CD4-positive, alpha-beta T cell treated with Interleukin-6 for 4 hours (primary cell): ENCODE data around the gene KNG1.
A peak's percentile ranks its signal among the peaks of the same experiment; 100 is the strongest.
"Not testable (repeated sequence)": the region's sequence is repeated elsewhere in the genome, so short reads cannot be mapped to it uniquely, and the experiment has no call there.

Experiments
- DNase-seq: peaks from one replicate; pipeline ENCODE4 v3.0.0-alpha.2; 2020; ENCODE audit warnings: mixed read lengths

KNG1 gene

GRCh38 chr3:186717039-186717457, at the start of gene KNG1:
TSS of gene KNG1 (plus strand) at chr3:186717359. CDS start at chr3:186717543, 184 bp downstream.
- no peak for DNase-seq

- DNase-seq: no peak
Observed at GRCh38 chr3:186668426-186668825, 48.7 kb upstream of the KNG1 start.

GRCh38 chr3:186669378-186670084, 47.6 kb upstream of the KNG1 start:
- no peak for DNase-seq

GRCh38 chr3:186670155-186670554, 47.0 kb upstream of the KNG1 start:
- no peak for DNase-seq

DNA sequence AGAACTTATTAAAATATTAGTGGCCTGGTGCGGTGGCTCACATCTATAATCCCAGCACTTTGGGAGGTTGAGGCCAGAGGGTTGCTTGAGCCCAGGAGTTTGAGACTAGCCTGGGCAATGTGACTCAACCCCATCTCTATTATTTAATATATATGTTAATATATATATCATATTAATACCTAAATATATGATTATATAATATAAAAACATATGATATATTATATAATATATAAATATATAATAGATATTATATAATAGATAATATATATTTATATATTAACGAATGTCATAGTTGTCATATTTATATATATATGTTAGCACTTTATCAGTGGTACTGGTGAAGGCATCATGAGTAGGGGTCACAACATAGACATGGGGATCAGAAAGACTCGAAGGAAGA, 46.1 kb upstream of the KNG1 start:
- DNase-seq: no peak

- no peak for DNase-seq
Observed at GRCh38 chr3:186678604-186679003, 38.6 kb upstream of the KNG1 start.

DNA sequence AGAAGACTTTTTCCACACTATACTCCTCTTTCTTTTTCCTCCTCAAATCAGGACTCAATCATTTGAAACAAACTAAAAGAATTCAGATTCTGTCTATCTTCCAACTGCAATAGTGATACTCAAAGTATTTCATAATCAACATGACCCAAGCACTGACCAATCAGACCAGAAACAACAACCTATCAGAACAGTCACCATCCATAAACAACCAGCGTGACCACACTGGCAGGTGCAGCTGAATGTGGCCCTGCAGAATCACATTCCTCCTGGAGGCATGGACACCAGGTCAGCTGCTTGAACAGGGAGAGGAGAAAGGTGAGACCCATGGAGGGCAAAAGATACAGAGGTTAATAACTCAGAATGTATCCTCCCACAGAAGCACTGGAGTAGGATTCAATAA, 38.0 kb upstream of the KNG1 start:
- DNase-seq: no peak

DNA sequence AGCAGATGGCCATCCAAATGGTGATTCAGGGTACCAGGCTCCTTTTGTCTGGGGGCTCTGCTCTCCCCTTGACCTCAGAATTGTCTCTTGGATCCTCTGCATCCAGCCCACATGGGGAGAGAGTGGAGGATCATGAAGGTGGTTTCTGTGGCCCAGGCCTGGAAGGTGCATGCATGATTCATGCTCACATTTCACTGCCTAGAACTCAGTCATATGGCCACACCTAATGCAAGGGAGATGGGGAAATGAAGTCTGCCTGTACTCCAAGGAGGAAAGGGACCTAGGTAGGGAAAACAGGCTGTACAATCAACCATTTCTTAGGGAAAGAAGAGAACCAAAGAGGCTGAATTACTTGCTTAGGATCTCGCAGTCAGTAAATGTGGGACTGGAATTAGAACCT, 36.3 kb upstream of the KNG1 start:
- no peak for DNase-seq

GRCh38 chr3:186682812-186683211, 34.3 kb upstream of the KNG1 start:
- no peak for DNase-seq

DNA sequence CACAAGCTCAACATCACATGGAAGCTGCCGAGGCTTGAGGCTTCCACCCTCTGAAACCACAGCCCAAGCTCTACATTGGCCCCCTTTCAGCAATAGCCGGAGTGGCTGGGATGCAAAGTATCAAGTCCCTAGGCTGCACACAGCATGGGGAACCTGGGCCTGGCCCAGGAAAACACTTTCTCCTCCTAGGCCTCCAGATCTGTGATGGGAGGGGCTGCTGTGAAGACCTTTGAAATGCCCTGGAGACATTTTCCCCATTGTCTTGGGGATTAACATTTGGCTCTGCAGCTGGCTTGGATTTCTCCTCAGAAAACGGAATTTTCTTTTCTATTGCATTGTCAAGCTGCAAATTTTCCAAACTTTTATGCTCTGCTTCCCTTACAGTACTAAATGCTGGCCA, 33.2 kb upstream of the KNG1 start:
- DNase-seq: no peak

- not testable (repeated sequence) for DNase-seq
Observed at GRCh38 chr3:186686475-186686874, 30.7 kb upstream of the KNG1 start.

DNA sequence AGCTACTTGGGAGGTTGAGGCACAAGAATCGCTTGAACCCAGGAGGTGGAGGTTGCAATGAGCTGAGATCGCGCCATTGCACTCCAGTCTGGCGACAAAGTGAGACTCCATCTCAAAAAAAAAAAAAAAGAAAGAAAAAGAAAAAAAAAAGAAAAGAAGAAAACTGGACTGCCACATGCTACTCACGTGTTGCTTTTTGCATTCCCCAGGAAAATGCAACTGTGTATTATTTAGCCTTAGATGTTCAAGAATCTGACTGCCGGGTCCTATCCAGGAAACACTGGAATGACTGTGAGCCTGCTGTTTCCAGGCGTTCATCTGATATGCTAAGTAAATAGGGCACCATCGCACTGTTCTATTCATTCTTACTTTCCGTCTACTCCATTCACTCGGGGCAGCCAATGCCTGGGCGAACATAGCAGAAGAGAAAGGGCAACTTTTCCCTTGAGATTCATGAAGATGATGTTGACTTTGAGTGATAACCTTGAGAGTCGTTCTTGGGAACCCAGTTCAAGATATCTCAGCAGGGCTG, 30.0 kb upstream of the KNG1 start:
- DNase-seq: no peak

DNA sequence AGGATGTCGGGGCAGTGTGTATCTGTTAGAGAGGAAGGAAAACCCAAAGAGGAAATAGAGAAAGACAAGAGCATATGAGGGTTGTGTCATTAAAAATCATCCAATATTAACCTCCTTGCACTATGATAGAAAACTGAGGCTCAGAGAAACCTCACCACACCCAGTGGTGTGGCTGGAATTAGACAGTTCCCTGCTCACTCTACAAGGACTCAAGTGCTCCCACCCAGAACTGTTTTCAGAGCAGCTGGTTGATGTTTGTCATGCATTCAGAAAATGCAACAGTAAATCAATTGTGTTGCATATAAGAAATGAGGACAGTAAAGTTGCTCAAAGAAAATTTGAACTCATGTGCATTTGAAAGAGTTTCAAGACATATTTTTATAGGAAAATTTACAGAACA, 26.9 kb upstream of the KNG1 start:
- DNase-seq: not testable (repeated sequence)

- DNase-seq: no peak
Observed at GRCh38 chr3:186691676-186692075, 25.5 kb upstream of the KNG1 start.

DNA sequence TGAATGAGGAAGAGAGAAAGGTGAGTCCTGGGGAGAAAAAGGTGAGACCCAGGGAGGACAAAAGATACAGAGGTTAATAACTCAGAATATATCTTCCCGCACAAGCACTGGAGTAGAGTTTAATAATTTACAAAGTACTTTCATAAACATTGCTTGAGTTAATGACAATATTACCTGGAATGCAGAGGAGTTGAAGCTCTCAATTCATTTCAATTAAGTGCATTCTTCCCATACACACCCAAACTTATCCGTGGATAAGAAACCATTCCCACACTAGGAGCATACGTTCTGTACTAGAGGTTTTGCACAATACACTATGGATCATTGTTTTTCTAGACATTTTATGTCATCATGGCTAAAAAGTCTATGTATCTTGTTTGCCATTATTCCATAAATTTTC, 23.3 kb upstream of the KNG1 start:
- DNase-seq: no peak

- no peak for DNase-seq
Observed at GRCh38 chr3:186694288-186695032, 22.7 kb upstream of the KNG1 start.

- no peak for DNase-seq
Observed at GRCh38 chr3:186696522-186696921, 20.6 kb upstream of the KNG1 start.

GRCh38 chr3:186697510-186697909, 19.6 kb upstream of the KNG1 start:
- no peak for DNase-seq

DNA sequence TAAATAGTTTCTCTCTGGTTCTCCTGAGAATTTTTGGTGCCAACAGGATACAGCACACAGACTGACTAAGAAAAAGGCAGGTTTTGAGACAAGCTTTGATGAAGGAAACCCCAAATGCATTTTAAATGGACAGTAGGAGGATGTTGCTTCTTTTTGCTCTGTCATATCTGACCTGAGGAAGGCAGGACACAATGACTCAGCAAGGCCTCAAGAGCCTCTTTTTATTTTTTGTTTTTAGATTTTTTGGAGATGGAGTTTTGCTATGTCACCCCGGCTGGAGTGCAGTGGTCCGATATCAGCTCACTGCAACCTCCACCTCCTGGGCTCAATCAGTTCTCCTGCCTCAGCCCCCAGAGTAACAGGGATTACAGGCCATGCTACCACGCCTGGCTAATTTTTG, 16.9 kb upstream of the KNG1 start:
- no peak for DNase-seq

DNA sequence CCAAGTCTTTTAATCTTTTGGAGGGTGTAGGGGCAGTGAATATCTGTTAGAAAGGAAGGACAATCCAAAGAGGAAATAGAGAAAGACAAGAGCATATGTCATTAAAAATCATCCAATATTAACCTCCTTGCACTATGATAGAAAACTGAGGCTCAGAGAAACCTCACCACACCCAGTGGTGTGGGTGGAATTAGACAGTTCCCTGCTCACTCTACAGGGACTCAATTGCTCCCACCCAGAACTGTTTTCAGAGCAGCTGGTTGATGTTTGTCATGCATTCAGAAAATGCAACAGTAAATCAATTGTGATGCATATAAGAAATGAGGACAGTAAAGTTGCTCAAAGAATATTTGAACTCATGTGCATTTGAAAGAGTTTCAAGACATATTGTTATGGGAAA, 14.7 kb upstream of the KNG1 start:
- DNase-seq: not testable (repeated sequence)

DNA sequence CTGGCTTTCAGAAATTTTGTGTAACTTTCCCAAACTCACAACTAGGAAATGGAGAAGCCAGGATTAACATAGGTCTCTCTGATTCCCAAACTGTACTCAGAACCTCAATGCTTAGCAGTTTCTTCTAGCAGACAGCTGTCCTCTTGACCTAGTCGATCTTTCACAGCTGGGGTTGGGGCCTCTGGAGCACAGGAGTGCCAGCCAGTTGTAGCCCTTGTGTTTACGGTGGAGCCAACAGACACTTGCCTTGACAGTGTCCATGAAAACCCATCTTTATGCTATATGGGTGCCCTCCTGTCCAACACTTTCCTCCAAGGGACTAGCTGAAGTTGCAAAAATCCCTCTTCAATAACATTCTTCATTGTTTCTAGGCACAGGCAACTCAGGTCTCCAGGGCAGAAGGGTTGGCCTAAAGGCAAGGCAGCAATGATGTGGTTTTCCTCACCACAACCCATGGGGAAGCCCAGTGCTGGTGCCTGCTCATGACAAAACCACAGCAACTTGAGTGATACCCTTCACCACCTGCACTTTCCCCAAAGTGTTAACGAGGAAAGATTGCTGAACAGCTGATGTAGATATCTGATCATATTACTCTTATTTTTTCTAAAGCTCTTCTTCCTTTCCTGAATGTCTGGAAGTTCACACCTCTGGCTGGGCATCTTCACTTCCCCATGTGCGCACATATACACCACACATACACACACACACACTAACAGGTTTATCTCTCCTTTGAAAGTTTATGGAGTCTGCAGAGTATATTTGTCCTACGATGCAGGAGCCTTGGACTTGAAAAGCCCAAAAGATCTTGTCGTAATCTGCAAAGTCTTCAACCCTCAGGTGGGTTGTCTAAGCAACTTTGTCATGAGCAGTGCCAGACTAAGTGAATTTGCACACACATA, 11.0 kb upstream of the KNG1 start:
- DNase-seq: peak; percentile 5

DNA sequence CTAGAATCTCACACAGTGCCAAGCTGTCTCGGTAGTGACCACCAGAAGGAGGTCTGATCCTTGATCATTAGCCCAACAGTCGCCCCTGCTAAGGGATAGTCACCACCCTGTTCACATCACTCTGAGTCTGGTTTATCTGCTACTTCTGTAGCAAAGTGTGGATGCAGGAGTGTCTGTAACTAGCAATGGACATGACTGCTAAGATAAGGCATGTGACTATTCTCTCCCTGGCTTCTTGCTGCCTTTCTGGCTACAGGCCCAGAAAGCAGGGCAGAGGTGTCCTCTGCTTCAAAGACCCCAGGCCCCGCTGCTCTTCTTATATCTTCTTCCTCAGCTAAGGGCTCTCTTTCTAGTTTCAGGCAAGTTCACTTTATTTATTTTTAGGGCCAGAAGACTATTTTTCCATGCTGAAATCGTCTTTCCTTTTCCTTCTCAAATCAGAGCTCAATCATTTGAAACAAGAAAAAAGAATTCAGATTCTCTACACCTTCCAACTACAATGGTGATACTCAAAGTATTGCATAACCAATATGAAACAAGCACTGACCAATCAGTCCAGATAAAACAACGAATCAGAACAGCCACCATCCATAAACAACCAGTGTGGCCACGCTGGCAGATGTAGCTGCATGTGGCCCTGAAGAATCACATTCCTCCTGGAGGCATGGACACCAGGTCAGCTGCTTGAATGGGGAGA, 8.0 kb upstream of the KNG1 start:
- no peak for DNase-seq

GRCh38 chr3:186710694-186711093, 6.5 kb upstream of the KNG1 start:
- not testable (repeated sequence) for DNase-seq
